ENCODE measurements around the gene KCNH1. TPM values are rescaled to one million over a fixed set of nuclear protein-coding genes. Genes with fewer than 3 reads are reported as not detected.

KCNH1 gene
- total and polyA plus RNA-seq, 8 donors = 0.04 to 0.54 (median 0.13) TPM

GRCh38 chr1:211037095-211037494 is 96.9 kb downstream of the KCNH1 start:
- no peaks in the 10 kb centered on the region for H3K36me3 ChIP-seq
- no peak overlapping the region for H3K27ac ChIP-seq
- no peak for DNase-seq
- no peak overlapping the region for H3K4me3 ChIP-seq
- H3K4me1 ChIP-seq = no peaks in the 10 kb centered on the region
- no peaks in the 10 kb centered on the region for H3K27me3 ChIP-seq
- intact Hi-C loops (cut with DNase I) = no loop called here
- ATAC-seq = no peak
- TF ChIP-seq, protein P1, sequence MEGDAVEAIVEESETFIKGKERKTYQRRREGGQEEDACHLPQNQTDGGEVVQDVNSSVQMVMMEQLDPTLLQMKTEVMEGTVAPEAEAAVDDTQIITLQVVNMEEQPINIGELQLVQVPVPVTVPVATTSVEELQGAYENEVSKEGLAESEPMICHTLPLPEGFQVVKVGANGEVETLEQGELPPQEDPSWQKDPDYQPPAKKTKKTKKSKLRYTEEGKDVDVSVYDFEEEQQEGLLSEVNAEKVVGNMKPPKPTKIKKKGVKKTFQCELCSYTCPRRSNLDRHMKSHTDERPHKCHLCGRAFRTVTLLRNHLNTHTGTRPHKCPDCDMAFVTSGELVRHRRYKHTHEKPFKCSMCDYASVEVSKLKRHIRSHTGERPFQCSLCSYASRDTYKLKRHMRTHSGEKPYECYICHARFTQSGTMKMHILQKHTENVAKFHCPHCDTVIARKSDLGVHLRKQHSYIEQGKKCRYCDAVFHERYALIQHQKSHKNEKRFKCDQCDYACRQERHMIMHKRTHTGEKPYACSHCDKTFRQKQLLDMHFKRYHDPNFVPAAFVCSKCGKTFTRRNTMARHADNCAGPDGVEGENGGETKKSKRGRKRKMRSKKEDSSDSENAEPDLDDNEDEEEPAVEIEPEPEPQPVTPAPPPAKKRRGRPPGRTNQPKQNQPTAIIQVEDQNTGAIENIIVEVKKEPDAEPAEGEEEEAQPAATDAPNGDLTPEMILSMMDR (IDR thresholded peaks at IDR 0.05) = no peak
- peaks cover 0 to 5% of the 10 kb centered on the region in 2 donors for H3K9me3 ChIP-seq

DNA sequence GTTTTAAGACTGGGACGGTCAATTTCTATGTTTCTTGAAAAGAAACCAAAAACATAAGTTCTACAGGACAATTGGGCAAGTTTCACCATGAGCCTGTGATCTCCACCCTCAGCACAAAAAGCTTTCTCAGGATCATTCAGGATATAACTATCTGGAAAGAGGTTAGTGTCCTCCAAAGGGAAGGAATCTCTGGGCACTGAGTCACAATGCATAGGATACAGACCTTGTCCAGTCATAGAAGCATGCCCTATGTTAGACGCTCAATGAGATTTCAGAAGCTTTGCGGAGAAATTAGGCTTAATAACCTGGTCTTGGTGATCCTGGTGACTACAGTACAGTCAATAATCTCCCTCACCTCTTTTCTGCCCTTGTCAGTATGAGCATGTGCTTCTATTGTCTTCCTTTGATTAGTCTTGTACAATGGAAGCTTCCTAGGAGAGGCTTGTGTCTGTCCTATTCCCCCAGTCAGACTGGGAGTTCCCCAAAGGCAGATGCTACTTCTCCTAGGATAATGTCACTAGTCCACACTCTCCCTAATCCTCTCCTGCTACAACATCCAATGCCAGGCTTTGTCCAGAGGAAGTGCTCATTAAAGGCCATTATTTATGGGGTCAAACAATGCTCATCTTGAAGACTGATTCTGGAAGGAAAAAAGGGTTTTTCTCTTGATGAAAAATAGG is 97.4 kb downstream of the KCNH1 start:
- H3K4me3 ChIP-seq = no peak overlapping the region
- no peaks in the 10 kb centered on the region for H3K36me3 ChIP-seq
- ATAC-seq (no peak), DNase-seq (no peak)
- no peaks in the 10 kb centered on the region for H3K4me1 ChIP-seq
- no peak overlapping the region for H3K27ac ChIP-seq
- no peaks in the 10 kb centered on the region for H3K27me3 ChIP-seq
- TF ChIP-seq, protein P1 (IDR thresholded peaks at IDR 0.05) = no peak
- H3K9me3 ChIP-seq = peaks cover 0 to 7% of the 10 kb centered on the region in 2 donors
- intact Hi-C loops (cut with DNase I) = no loop called here

- TF ChIP-seq, protein P1 (IDR thresholded peaks at IDR 0.05) = no peak
- Histone ChIP-seq H3K27ac (no peak overlapping the region), H3K4me1 (no peaks in the 10 kb centered on the region), H3K9me3 (peaks cover 0 to 7% of the 10 kb centered on the region in 2 donors), H3K27me3 (no peaks in the 10 kb centered on the region), H3K4me3 (no peak overlapping the region), H3K36me3 (no peaks in the 10 kb centered on the region)
- DNase-seq (no peak), ATAC-seq (no peak)
- intact Hi-C loops (cut with DNase I) = no loop called here
Measured at GRCh38 chr1:211035821-211036380, 98.0 kb downstream of the KCNH1 start.

DNA sequence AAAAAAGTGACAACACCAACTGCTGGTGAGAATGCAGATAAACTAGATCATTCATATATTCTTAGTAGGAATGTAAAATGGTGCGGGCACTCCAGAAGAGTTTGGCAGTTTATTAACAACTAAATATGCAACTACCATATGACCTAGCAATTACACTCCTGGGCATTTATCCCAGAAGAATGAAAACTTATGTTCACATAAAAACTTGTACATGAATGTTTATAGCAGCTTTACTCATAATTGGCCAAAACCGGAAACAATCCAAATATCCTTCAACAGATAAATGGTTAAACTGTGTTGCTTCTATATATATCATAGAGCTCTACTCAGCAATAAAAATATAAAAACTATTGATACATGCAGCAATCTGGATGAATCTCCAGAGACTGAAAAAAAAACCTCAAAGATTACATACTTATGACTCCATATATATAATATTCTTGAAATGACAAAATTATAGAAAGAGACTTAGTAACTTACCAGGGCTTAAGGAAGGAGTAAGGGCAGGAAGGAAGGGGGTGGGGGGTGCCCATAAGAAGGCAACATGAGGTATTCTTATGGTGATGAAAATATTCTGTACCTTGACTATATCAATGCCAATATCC is 99.9 kb downstream of the KCNH1 start:
- H3K27me3 ChIP-seq = no peaks in the 10 kb centered on the region
- intact Hi-C loops (cut with DNase I) = no loop called here
- no peaks in the 10 kb centered on the region for H3K36me3 ChIP-seq
- H3K27ac ChIP-seq = no peak overlapping the region
- no peaks in the 10 kb centered on the region for H3K4me1 ChIP-seq
- H3K9me3 ChIP-seq = peaks cover 0 to 7% of the 10 kb centered on the region in 2 donors
- TF ChIP-seq, protein P1 (IDR thresholded peaks at IDR 0.05) = no peak
- no peak for DNase-seq
- no peak overlapping the region for H3K4me3 ChIP-seq
- no peak for ATAC-seq

DNA sequence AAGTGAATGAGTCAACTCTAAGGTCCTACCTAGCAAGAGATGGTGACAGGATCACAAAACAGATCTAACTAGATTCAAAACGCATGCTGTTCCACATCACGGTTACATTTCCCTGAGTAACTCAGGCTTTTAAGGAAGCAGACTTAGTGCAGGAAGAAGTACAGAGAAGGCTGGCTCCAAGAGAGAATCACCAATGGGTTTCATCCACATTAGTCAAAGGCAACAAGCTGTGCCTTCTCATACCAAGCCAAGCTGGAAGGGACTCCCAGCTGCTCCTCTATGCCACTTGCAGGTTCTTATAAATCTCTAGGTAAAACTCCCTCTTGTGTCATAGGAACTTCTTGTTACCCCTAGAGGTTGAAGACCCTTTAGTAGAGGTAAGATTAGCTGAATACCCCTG is 109.0 kb downstream of the KCNH1 start:
- Histone ChIP-seq H3K4me3 (no peak overlapping the region), H3K9me3 (no peaks in the 10 kb centered on the region), H3K36me3 (no peaks in the 10 kb centered on the region), H3K27me3 (no peaks in the 10 kb centered on the region), H3K27ac (no peak overlapping the region), H3K4me1 (no peaks in the 10 kb centered on the region)
- TF ChIP-seq, protein P1 (IDR thresholded peaks at IDR 0.05) = no peak
- DNase-seq = no peak
- no peak for ATAC-seq
- intact Hi-C loops (cut with DNase I) = no loop called here
